ENCODE data around the gene SLC17A4.

GRCh38 chr6:25804804-25805203, 50.3 kb downstream of the SLC17A4 start:
- no peak for TF ChIP-seq POLR2A (IDR thresholded peaks at IDR 0.05; ENCODE audit: low read depth, low read length)
- no peak for TF ChIP-seq TAF1 (IDR thresholded peaks at IDR 0.05; ENCODE audit: borderline replicate concordance, low read depth, low read length)
